ENCODE data around the gene KRT13. TPM values are rescaled to one million over a fixed set of nuclear protein-coding genes. Genes with fewer than 3 reads are reported as not detected.

The KRT13 gene
- total and polyA plus RNA-seq, 9 of the 15 experiments (the other 6 are each of a cell fraction or from before 2014, with no cell fraction given) = 0.11 to 1.1 (median 0.24) TPM; not detected in 3

GRCh38 chr17:41483991-41484826 is 21.2 kb downstream of the KRT13 start (continued):
- TF ChIP-seq TSHZ1 (CRISPR knock-in tag; IDR thresholded peaks at IDR 0.05) (no peak), THRA (IDR thresholded peaks at IDR 0.05) (no peak), KDM2B (CRISPR knock-in tag; IDR thresholded peaks at IDR 0.05) (no peak), ZNF239 (CRISPR knock-in tag; IDR thresholded peaks at IDR 0.05) (no peak), TCF3 (CRISPR knock-in tag; IDR thresholded peaks at IDR 0.05) (peak; percentile 34; the same call in 1 of the 2 replicates), ZNF589 (CRISPR knock-in tag; IDR thresholded peaks at IDR 0.05; ENCODE audit: low read depth) (no peak), RBM17 (IDR thresholded peaks at IDR 0.05; ENCODE audit: borderline replicate concordance, low read depth, low read length) (no peak), PHF20 (IDR thresholded peaks at IDR 0.05; ENCODE audit: partially characterized antibody) (no peak), ATF6 (CRISPR knock-in tag; IDR thresholded peaks at IDR 0.05) (no peak), GABPB1 (CRISPR knock-in tag; IDR thresholded peaks at IDR 0.05) (no peak)
- TF ChIP-seq, protein P1, sequence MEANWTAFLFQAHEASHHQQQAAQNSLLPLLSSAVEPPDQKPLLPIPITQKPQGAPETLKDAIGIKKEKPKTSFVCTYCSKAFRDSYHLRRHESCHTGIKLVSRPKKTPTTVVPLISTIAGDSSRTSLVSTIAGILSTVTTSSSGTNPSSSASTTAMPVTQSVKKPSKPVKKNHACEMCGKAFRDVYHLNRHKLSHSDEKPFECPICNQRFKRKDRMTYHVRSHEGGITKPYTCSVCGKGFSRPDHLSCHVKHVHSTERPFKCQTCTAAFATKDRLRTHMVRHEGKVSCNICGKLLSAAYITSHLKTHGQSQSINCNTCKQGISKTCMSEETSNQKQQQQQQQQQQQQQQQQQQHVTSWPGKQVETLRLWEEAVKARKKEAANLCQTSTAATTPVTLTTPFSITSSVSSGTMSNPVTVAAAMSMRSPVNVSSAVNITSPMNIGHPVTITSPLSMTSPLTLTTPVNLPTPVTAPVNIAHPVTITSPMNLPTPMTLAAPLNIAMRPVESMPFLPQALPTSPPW (CRISPR knock-in tag; IDR thresholded peaks at IDR 0.05) = no peak
